Pancreas (tissue), 10 donors: ENCODE data around the gene WNK3. TPM values are rescaled to one million over a fixed set of nuclear protein-coding genes. Genes with fewer than 3 reads are reported as not detected.
"Not testable (repeated sequence)": the region's sequence is repeated elsewhere in the genome, so short reads cannot be mapped to it uniquely, and the experiment has no call there.

Experiments used
- ATAC-seq, 4 donors: fragments of 200-7000 bp; cut with Tn5 transposase; one replicate each; pipeline versions ENCODE4 v1.8.0 to v1.9.1; 2020; ENCODE audit warnings: mild to moderate bottlenecking in 4 of 4, moderate library complexity in 4 of 4
- DNase-seq, 6 donors: peaks; one replicate each; pipeline ENCODE4 v3.0.0-alpha.2; 2020
- FAIRE-seq: peaks from 2 replicates; lab custom pipeline; 2012; peaks lifted over from hg19 to GRCh38; lab: Jason Lieb, UNC
- H3K27ac ChIP-seq, 4 donors: fragments of 200-600 bp; sonication (generic); 1 replicate in 3 of 4; 2 replicates in 1 of 4; pipeline versions ENCODE4 v1.5.0 to v1.8.0; 2020
- H3K27me3 ChIP-seq, 4 donors: fragments of 200-600 bp; one replicate each; pipeline ENCODE4 v1.8.0; 2021
- H3K36me3 ChIP-seq, 3 donors: fragments of 200-600 bp; sonication (generic) in 1 of 3; one replicate each; pipeline versions ENCODE4 v1.5.0 to v1.8.0; 2020 to 2021
- H3K4me1 ChIP-seq, 3 donors: fragments of 200-600 bp; one replicate each; pipeline ENCODE4 v1.8.0; 2021
- H3K4me3 ChIP-seq, 4 donors: fragments of 200-600 bp; sonication (generic) in 2 of 4; one replicate each; pipeline versions ENCODE4 v1.5.0 to v1.8.0; 2020 to 2021
- H3K9me3 ChIP-seq, 4 donors: fragments of 200-600 bp; one replicate each; pipeline ENCODE4 v1.8.0; 2021
- WGBS, 2 donors: extraction: QIAGEN DNeasy Blood & Tissue Kit; methylation state at CpG; one replicate each; pipeline ENCODE4 v1.1.7; 2013; 5-methylcytosine and 5-hydroxymethylcytosine counted together
- intact Hi-C, 3 donors: fragments of 100-400 bp; cut with DNase I; formaldehyde crosslinking; loops; one replicate each; pipeline versions ENCODE4 v1.11.1 to v1.14.2; 2022
- polyA plus RNA-seq, 2 donors: library from polyadenylated mRNA; stranded (reverse); fragments of 200-250 nt; gene quantifications; one replicate each; pipeline ENCODE4 v1.2.3, GENCODE V29; 2013
- total RNA-seq, 6 donors: library from RNA; stranded (reverse); fragmentation: NEBNext Ultra II Directional in 4 of 6; extraction: Animal tissue kit (Norgen Biotek cat#: 25700) in 4 of 6; gene quantifications; one replicate each; pipeline versions ENCODE4 v1.2.1 to v1.2.4, GENCODE V29; 2021 to 2023
- TF ChIP-seq, protein P1 (sequence below), 4 donors: fragments of 200-600 bp; sonication (generic) in 3 of 4; IDR thresholded peaks; one replicate each; pipeline versions ENCODE4 v1.5.0 to v1.8.0; 2021; ENCODE audit warnings: antibody characterized with exemption in 4 of 4
- donor health status: healthy with polysubstance abuse.
- donor health status: DM: no; HTN: no; CAD: no; lungs with moderate emphysema.
- donor health status: DM: no; HTN: no; CAD: no.
- donor health status: control.
- donor health status: control.
- donor health status: Bipolar disorder and iron deficiency.
- donor health status: DM: yes; HTN: yes; CAD: no.
- donor health status: DM: no; HTN: no; CAD: no.
- donor health status: DM: no; HTN: no; CAD: no.
- donor health status: DM: yes; HTN: yes; CAD: no.

Gene WNK3
- total RNA-seq (1 to 10 TPM in 4 of 6 donors, under 1 TPM in 2; 0.69 to 1.7 (median 1.0) TPM), polyA plus RNA-seq (under 1 TPM; 0.15 to 0.63 TPM)

DNA sequence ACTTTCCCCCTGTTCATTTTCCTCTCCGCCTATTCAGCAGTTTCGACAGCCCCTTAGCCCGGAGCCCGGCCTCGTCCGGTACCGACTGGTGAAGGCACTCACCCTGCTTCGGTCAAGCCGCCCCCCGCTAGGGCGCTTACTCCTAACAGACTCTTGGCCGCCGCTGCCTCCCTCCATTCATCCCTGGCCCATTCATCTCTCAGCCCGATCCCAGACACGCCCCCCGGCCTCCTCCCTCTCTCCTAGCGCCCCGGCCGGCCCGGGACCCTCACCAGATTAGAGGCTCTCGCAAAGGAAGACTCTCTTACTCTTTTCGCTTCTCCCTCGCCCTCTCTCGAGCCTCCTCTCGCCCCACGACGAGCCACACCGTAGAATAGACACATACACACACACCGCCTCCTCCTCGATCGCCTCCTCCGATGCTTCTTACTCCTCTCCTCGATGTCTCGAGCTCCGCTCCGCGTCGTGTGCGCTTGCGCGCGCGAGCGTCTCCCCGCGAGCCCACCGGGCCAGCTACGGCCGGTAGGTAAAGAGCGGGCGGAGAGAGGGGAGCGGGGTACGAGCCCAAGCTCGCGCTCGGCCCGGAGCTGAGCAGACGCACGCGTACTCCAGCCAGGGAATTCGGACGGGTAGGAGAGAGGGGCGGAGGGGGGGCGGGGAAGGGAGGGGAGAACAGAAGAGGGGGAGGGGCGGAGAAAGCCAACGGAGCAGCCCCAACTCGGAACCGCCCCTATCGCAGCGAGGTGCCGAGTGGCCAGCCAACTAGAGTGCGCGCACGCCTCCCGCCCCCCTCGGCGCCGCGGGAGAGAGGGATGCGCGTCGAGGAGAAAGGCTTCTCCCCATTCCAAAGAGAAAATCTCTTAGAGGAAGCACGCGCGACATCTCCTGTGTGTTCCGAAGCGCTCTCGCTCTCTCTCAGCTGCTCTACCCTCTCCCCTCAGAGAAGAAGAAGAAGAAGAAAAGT lies at the start of gene WNK3:
Gene WNK3, minus strand, starts transcription at position 633 of the 964 bp plus-strand sequence.
- FAIRE-seq: no peak
- H3K9me3 ChIP-seq: no peaks in the 10 kb centered on the region
- H3K4me3 ChIP-seq: peak within 1 kb of the TSS; percentile 12 to 46 (median 30)
- DNase-seq: peak; percentile 51 to 71 (median 66)
- 1 to 36% methylated on average over 80 to 81 of the region's 88 CpGs for WGBS, 2 donors
- no peaks in the 10 kb centered on the region for H3K4me1 ChIP-seq
- ATAC-seq: peak; percentile 82 to 92 (median 90)
- intact Hi-C loops: no loop called here
- H3K27me3 ChIP-seq: peaks cover 0 to 11% (median 0%) of the 10 kb centered on the region in 4 donors
- H3K27ac ChIP-seq: peak within 1 kb of the TSS in 3 of 4 donors; percentile 2 to 51 (median 28)
- TF ChIP-seq, protein P1, sequence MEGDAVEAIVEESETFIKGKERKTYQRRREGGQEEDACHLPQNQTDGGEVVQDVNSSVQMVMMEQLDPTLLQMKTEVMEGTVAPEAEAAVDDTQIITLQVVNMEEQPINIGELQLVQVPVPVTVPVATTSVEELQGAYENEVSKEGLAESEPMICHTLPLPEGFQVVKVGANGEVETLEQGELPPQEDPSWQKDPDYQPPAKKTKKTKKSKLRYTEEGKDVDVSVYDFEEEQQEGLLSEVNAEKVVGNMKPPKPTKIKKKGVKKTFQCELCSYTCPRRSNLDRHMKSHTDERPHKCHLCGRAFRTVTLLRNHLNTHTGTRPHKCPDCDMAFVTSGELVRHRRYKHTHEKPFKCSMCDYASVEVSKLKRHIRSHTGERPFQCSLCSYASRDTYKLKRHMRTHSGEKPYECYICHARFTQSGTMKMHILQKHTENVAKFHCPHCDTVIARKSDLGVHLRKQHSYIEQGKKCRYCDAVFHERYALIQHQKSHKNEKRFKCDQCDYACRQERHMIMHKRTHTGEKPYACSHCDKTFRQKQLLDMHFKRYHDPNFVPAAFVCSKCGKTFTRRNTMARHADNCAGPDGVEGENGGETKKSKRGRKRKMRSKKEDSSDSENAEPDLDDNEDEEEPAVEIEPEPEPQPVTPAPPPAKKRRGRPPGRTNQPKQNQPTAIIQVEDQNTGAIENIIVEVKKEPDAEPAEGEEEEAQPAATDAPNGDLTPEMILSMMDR (IDR thresholded peaks at IDR 0.05): no peak
- no peaks in the 10 kb centered on the region for H3K36me3 ChIP-seq

DNA sequence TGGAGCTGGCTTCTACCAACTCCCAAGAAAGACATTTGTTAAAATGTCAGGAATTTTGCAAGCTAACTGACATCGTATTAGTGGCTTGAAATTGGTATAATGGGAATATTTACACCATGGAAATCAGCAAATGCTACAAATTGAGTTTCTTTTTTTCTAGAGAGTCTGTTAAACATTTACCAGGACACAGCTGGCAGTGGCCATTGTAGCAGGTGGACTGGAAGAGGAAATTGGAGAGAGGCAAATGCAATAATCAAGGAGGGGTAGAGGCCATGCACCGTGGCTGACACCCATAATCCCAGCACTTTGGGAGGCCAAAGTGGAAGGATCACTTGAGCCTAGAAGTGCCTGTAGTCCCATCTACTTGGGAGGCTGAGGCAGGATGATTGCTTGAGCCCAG lies 49.4 kb upstream of the WNK3 start:
- H3K4me1 ChIP-seq: no peaks in the 10 kb centered on the region
- no peaks in the 10 kb centered on the region for H3K36me3 ChIP-seq
- intact Hi-C loops: no loop called here
- ATAC-seq (no peak), FAIRE-seq (no peak), DNase-seq (no peak)
- peaks cover 0 to 2% (median 0%) of the 10 kb centered on the region in 4 donors for H3K27me3 ChIP-seq
- 36 to 54% methylated on average over 2 of the region's 2 CpGs for WGBS, 2 donors
- H3K4me3 ChIP-seq: no peak overlapping the region
- no peak overlapping the region for H3K27ac ChIP-seq
- no peaks in the 10 kb centered on the region for H3K9me3 ChIP-seq
- TF ChIP-seq, protein P1 (IDR thresholded peaks at IDR 0.05): no peak

DNA sequence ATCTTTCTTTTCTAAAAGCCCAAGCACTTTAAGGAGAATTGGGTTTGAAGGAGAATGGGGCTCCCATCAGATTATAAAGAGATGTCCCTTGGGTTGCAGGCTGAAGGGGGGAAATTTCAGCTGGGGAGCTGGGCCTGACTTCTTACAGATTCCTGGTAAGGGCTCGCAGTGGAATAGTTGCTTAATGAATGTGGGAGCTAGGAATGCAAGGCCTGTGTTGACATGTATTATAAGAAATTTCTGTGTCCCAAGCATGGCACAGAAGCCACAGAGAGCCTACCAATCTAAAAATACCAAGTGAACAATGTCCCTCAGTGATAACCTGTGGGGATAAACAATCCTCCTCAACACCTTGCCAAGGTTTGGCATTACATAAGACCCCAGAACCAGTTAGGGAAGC lies 39.3 kb upstream of the WNK3 start:
- Histone ChIP-seq H3K4me3 (no peak overlapping the region), H3K4me1 (no peaks in the 10 kb centered on the region), H3K36me3 (no peaks in the 10 kb centered on the region), H3K27ac (no peak overlapping the region), H3K27me3 (no peaks in the 10 kb centered on the region), H3K9me3 (no peaks in the 10 kb centered on the region)
- TF ChIP-seq, protein P1 (IDR thresholded peaks at IDR 0.05): no peak
- DNase-seq: no peak
- FAIRE-seq: no peak
- ATAC-seq: no peak
- 69 to 96% methylated on average over 1 of the region's 1 CpG for WGBS, 2 donors
- intact Hi-C loops: no loop called here

DNA sequence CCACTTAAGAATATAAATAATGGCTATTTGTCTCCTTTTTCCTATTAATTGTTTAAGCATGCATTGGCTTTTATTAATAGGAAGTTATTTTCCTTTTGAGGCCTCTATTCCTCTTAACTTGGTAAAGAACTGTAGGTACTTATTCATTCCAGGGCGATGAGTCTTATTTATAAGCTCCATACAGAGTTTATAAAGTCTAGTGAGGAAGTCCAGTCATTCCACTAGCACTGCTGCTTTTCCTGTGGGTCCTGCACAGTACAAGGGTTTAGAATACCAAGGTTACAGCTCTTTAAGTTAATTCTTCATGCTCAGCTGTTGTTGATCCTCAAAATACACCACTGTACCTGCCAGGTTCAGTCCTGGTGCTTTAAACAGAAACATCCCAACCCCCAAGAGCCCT lies 28.5 kb upstream of the WNK3 start:
- WGBS, 2 donors: 50 to 73% methylated on average over 1 of the region's 1 CpG
- Histone ChIP-seq H3K27me3 (no peaks in the 10 kb centered on the region), H3K9me3 (no peaks in the 10 kb centered on the region), H3K36me3 (no peaks in the 10 kb centered on the region), H3K27ac (no peak overlapping the region), H3K4me1 (no peaks in the 10 kb centered on the region), H3K4me3 (no peak overlapping the region)
- FAIRE-seq (no peak), DNase-seq (no peak), ATAC-seq (no peak)
- TF ChIP-seq, protein P1 (IDR thresholded peaks at IDR 0.05): no peak
- intact Hi-C loops: no loop called here

DNA sequence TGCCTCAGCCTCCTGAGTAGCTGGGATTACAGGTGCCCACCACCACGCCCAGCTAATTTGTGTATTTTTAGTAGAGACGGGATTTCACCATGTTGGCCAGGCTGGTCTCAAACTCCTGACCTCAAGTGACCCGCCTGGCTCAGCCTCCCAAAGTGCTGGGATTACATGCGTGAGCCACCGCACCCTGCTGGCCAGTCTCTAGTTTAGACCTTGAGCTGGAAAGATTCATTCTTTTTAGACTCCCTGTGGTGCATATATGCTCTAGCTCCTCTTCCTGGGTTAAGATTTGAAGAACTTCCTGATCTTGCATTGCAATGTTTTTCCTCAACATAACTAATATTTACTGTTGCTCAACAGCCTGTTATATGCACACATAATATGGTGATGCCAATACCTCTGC lies 26.8 kb upstream of the WNK3 start:
- H3K36me3 ChIP-seq, ATAC-seq, H3K27ac ChIP-seq, FAIRE-seq, H3K9me3 ChIP-seq, H3K27me3 ChIP-seq, DNase-seq, H3K4me3 ChIP-seq, H3K4me1 ChIP-seq, intact Hi-C loops: not testable (repeated sequence)
- WGBS, 2 donors: 89 to 91% methylated on average over 5 of the region's 5 CpGs
